GM18526 (cell line): Measurements from ENCODE around the gene ALDH8A1.

ENCODE experiments used
- POLR2A ChIP-seq: IDR thresholded peaks from 3 replicates; pipeline ENCODE4 v1.6.1; 2011; ENCODE audit not compliant: insufficient read length; ENCODE audit errors: extremely low read depth

ALDH8A1 gene

DNA sequence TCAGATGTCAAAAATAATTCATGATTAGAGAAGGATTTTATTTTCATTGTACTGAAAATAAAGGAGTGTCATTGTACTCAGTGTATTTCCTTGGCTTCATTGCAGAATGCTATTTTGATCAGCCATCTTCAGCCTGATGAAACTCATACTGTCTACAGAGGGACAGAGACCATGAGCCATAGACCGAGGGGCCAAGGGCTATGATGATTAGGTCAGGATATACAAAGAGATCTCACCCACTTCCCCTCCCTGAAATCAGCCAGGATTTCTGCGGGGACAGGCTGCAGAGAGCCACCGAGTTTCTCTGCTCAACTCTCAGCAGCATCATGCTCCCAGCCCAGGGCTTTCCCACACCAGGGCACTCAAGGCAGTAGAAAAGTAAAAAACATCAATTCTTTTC, 47.0 kb downstream of the ALDH8A1 start:
- no peak for TF ChIP-seq POLR2A

DNA sequence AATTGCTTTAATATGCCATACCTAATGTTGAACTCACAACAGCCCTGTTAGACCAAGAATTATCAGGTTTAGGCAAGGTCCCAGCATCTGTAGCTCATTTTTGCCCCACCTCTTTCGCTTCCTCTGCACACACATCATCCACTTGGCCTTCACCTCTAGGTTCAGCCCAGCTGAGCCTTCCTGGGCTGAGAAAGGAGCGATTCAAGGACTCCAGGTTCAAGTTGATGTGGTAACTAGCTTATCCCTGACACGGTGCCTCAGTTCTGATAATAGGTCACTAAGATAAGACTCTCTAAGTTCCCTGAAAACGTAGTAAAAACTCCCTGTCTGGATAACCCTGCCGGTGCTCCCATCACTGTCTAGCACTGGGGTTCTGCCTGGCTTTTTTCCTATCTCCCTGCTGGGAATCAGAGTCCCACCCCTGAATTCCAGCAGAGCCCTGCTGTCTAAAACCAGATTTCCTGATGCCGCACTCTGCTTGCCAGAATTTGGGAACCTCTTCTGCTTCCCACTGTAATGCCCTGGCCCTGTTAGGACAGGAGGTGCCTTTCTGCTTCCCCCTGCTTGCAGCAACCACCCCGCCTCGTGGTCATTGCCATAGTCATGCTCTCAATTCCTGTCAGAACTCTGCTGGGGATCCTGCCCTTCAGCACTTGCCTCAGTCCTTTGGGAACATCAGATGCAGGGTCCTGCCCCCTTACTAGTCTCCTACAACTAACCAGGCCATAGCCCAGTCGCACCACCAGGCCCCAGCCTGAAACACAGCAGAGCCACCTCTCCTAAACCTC, 47.6 kb downstream of the ALDH8A1 start:
- TF ChIP-seq POLR2A: no peak

DNA sequence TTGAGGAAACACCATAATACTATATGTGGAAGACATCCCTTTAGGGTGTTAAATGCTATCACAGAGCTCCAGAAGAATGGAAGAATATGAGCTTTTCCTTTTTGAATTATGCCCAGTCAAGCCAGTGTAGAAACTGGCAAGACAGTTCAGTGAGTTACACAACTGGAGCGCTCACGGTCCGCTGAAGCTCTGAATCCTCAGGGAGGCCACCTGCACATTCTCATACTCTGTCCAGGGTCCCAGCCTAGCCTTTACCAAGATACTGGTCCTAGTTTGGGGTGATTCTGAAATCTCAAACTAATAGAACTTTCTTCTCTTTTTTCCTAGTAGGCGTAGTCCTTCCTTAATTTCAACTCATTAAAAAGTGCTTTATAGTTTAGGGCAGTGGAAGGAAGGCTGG, 51.3 kb downstream of the ALDH8A1 start:
- no peak for TF ChIP-seq POLR2A

DNA sequence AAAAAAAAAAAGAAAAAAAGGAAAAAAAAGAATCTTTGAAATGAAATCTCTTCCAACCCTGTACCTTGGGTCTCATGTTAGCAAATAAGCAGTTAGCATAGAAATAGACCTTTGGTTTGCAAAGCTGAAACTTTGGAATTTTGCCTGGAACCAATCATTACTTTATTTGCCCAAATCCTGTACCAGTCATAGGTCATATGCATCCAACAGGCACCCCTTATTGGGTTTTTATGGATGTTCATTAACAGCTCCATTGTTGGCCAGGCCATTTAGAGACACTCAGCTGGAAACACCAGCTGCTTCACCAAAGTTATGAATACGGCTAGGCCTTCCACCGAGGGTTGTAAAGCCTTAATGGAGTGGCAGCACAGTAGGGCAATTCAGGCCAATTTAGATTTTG, 53.0 kb downstream of the ALDH8A1 start:
- TF ChIP-seq POLR2A: no peak

DNA sequence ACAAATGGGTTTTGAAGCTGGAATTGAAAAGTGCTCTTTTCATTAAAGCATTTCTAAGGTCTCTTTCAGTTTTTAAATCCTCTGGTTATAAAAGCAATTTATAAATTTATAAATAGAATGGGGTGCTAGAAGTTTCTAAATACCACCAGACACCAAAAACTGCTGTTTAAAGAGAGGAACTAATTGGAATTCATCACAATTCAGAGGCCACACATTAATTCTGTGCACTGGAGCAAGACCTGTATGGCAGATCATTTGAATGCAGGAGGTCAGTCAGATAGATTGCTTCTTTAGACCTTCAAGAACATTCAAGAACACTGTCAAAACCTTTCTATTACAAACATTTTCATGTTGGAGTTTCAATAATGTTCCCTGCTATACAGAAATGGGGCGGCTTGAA, 55.1 kb downstream of the ALDH8A1 start:
- TF ChIP-seq POLR2A: no peak

DNA sequence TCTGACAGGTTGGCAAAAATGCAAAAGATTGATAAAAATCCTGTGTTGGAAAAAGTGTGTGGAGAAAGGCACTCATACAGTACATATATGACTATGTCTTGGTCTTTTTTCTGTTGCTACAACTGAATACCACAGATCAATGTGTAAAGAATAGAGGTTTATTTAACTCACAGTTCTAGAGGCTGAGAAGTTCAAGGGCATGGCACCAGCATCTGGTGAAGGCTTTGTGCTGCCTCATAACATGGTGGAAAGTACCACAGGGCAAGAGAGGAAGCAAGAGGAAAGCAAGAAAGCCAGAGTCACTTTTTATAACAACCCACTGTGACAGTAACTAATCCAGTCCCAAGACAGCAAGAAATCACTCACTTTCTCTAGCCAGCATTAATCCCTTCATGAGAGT, 57.5 kb downstream of the ALDH8A1 start:
- no peak for TF ChIP-seq POLR2A

DNA sequence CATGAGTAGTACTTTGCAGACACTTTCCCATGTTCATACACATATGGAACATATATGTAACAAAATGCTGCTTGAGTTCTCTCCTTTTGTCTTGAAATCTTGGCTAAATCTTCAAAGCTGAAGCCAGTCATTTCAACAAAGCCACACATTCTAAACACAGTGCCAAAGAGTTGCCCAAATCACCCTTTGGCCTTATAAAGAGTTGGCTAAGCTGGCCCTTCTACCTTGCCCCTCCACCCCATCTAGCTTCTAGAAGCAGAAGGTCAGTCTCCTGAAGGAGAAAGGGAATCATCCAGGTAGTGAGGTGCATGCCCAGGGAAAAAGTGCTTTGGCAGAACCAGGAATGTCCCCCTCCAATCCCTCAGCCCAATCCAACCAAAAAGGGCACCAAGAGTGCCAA, 58.3 kb downstream of the ALDH8A1 start:
- TF ChIP-seq POLR2A: no peak

DNA sequence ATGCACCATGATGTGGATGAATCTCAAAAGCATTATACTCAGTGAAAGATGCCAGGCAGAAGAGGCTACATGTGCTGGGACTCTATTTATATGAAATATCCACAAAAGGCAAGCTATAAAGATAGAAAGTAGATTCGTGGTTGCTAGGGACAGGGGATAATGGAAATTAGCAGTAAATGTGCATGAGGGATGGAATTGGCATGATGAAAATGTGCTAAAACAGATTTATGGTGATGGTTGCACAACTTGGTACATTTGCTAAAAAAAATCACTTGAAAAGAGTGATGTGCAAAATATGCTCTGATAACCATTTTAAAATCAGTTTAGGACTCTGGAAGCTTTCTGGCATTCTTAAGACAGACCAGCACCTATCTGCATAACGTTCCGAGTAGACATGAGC, 61.6 kb downstream of the ALDH8A1 start:
- no peak for TF ChIP-seq POLR2A

DNA sequence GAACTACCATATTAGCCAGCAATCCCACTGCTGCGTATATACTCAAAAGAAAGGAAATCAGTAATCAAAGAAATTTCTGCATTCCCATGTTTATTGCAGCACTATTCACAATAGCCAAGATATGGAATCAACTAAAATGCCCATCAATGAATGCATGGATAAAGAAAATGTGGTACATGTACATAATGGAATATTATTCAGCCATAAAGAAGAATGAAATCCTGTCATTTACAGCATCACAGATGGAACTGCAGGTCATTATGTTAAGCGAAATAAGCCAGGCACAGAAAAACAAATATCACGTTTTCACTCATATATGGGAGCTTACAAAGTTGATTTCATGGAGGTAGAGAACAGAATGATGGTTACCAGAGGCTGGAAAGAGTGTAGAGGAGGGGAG, 65.1 kb downstream of the ALDH8A1 start:
- no peak for TF ChIP-seq POLR2A

DNA sequence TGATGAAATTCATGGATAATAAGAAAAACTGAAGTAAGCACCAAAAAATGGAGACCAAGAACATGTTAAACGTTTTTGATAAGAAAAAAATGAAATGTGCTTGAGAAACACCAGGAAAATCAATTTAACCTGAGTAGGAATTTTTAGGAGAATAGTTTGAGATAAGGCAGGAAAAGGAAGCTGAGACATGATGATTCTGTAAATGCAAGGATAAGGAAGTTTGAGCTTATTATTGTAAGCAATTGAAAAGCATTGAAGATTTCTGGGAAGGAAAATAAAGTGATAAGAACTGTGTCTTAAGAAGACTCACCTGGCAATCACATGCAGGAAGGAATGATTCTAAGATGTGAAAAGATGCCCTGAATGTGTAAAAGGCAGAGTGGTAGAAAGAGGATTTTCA, 66.6 kb downstream of the ALDH8A1 start:
- TF ChIP-seq POLR2A: no peak

DNA sequence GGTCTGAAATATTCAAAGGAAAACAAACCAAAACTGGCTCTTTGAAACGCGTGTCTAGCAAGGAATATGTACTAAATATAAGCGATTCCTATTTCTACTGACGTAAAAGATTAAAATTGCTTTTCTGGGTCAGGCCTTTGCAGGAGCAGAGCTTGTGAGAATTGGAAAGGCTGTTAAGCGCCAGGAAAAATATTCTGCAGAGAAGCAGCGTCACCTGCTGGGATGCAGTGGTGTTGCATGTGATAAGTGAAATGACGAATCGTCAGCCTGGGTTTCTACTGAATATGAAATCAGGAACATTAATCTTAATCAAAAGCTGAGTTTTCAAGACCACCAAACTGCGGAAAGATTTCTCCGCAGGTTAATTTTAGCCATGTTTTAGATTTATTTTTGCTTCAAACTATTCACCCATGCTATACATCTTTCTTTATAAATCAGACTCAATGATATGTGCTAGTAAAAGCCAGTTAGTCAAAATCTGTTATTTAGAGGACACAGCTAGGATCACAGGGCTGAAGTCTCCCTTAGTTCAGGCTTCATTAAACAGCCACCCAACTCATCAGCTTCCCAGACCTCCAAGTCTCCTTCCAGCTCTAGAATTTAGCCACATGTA, 67.4 kb downstream of the ALDH8A1 start:
- no peak for TF ChIP-seq POLR2A

DNA sequence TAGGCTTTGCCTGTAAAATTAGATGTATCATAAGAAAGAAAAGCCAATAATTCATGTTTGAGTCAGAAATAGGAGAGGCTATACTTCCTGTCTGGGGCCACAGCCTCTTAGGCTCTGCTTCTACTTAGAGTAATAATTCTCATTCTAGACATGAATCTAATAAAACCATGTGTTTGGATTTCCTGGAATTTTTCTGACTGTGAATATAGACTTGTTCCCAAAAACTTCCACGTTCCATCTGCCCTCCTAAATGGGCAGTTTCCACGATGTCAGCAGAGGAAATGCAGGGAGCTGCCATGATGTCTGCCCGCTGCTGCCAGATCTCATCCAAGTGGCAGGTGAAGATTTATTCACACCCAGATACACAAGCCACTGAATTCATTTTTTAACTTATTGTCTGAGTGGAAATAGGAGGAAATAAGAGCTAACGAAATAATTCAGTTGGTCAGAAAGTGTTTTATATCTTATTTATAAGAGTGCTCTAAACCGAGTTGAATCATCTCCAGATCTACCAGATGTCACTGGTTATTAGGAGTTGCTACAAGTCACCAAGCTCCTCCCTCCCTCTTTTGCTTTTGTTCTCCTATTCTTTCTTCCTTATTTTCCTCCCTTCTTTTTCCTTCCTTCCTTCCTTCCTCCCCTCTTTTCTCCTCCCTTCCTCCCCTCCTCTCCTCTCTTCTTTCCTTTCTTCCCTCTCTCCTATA, 69.3 kb downstream of the ALDH8A1 start:
- TF ChIP-seq POLR2A: no peak

DNA sequence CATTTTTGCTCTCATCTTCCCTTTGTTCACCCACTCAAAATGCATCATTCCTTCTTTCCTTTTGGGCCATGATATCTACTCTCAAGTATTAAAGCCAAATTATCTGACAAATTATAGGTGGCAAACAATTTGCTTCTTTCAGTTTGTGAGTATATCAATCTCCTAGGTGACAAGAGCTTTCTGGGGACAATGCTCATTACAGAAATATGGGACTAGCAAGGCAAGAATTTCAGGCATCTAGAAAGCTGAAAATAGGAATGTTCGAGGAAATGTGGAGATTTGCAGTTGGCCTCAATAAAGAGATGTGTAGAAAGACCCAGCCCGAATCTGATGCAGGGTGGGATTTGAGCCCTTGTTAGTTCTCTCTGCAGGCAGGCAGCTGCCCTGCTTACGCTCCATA, 71.8 kb downstream of the ALDH8A1 start:
- TF ChIP-seq POLR2A: no peak

DNA sequence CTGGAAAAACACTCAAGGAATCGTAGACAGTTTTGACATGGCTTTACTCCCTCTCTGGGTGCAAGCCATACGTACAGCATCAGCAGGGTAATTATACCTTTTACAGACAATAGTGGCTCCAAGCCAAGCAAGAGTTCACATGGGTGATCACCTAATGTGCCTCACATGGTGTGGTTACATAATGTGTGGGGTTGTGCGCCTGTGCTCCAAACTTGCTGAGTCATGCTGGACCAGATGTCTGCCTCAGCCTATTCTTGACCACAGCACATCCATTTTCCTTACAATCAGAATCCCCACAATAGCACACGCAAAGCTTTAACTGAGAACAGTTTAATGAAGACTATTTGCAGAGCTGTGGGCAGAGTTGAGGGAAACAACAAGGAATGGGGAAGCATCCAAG, 74.5 kb downstream of the ALDH8A1 start:
- no peak for TF ChIP-seq POLR2A

DNA sequence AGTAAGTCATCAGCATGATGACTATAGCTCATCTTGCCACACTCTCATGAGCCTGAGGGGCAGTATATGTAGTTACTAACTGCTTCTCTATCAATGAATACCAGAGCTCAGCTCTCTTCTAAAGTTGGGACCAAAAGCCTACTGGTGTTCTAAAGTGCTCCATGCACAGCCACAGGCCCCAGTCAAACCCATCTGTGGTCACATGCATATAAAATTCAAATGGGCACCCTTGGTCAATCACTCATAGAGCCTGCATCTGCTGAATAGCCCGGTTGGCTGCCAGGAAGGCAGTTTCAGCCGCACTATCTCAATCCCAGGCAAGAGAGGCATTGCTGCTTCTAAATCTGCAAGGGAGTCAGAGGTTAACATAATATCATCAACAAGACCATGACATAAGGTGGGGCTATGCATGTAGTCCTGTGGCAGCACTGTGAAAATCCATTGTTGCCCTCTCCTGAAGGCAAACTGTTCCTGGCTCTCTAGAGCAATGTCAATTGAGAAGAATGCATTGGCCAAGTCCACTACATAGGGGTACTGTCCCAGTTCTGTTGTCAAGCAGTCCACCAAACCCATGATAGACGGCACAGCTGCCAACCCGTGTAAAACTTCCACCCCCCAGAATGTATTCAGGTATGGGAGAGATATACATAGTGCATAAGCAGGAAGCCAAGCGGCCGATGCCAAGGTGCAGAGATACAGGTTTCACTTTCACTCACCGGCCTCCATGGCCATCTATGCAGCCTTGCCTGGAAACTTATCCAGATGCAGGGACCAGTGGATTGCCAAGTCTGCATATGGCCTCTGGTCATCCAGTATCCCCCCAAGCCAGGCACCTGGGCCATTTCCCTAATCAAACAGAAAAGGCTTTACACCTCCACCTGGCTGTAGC, 76.2 kb downstream of the ALDH8A1 start:
- no peak for TF ChIP-seq POLR2A
